IPS DF 6.9 (cell line): Measurements from ENCODE around the gene LIMK2.
A peak's percentile ranks its signal among the peaks of the same experiment; 100 is the strongest.
"Not testable (repeated sequence)": the region's sequence is repeated elsewhere in the genome, so short reads cannot be mapped to it uniquely, and the experiment has no call there.

ENCODE experiments used
- DNase-seq: peaks from one replicate; pipeline ENCODE4 v3.0.0-alpha.2; 2013; ENCODE audit warnings: low read depth, low spot score
- H3K27ac ChIP-seq: one replicate; pipeline ENCODE4 v1.5.1; 2013; ENCODE audit warnings: low read length, control low read depth
- H3K27me3 ChIP-seq: 2 replicates; pipeline ENCODE4 v1.6.1; 2013; ENCODE audit warnings: mild to moderate bottlenecking, low read length; ENCODE audit not compliant: control insufficient read depth, insufficient read depth
- H3K36me3 ChIP-seq: 2 replicates; pipeline ENCODE4 v1.6.1; 2013; ENCODE audit warnings: low read length; ENCODE audit not compliant: control insufficient read depth, insufficient read depth
- H3K4me1 ChIP-seq: 2 replicates; pipeline ENCODE4 v1.6.1; 2013; ENCODE audit warnings: low read length; ENCODE audit not compliant: control insufficient read depth, insufficient read depth
- H3K4me3 ChIP-seq: 2 replicates; pipeline ENCODE4 v1.5.1; 2013; ENCODE audit warnings: mild to moderate bottlenecking, low read length
- H3K9me3 ChIP-seq: 2 replicates; pipeline ENCODE4 v1.6.1; 2013; ENCODE audit warnings: low read length, inconsistent platforms; ENCODE audit not compliant: control insufficient read depth, insufficient read depth
- WGBS: extraction: QIAGEN DNeasy Blood & Tissue Kit; methylation state at CpG from one replicate; pipeline ENCODE4 v1.1.7; 2013; ENCODE audit warnings: mixed read lengths, missing lambda C conversion rate; ENCODE audit not compliant: insufficient read length, insufficient coverage; 5-methylcytosine and 5-hydroxymethylcytosine counted together

The LIMK2 gene

GRCh38 chr22:31211862-31212730 is at the start of gene LIMK2:
LIMK2 (plus strand) TSS chr22:31212298; CDS start chr22:31212409, 111 bp downstream.
- Histone ChIP-seq H3K4me3 (peak within 1 kb of the TSS; percentile 84), H3K9me3 (no peaks in the 10 kb centered on the region), H3K36me3 (no peaks in the 10 kb centered on the region), H3K27ac (no peak within 1 kb of the TSS), H3K4me1 (peaks cover 2% of the 10 kb centered on the region; the same call in 1 of the 2 replicates), H3K27me3 (no peaks in the 10 kb centered on the region)
- WGBS, result no CpG with 5 or more reads among the region's 64 CpGs
- peak; percentile 77 for DNase-seq

- WGBS, result no CpG with 5 or more reads among the region's 4 CpGs
- Histone ChIP-seq H3K4me3 (no peak overlapping the region), H3K36me3 (no peaks in the 10 kb centered on the region), H3K27ac (no peak overlapping the region), H3K4me1 (no peaks in the 10 kb centered on the region), H3K27me3 (no peaks in the 10 kb centered on the region), H3K9me3 (no peaks in the 10 kb centered on the region)
- no peak for DNase-seq
Measured at GRCh38 chr22:31170971-31171370, 41.1 kb upstream of the LIMK2 start.

- not testable (repeated sequence) for H3K36me3 ChIP-seq, H3K27ac ChIP-seq, H3K27me3 ChIP-seq, H3K4me1 ChIP-seq, H3K9me3 ChIP-seq, DNase-seq, H3K4me3 ChIP-seq
- WGBS, result no CpG with 5 or more reads among the region's 9 CpGs
Measured at GRCh38 chr22:31171734-31172133, 40.4 kb upstream of the LIMK2 start.

GRCh38 chr22:31173386-31174145 is 38.5 kb upstream of the LIMK2 start:
- H3K36me3 ChIP-seq, result no peaks in the 10 kb centered on the region
- no peak overlapping the region for H3K27ac ChIP-seq
- WGBS, result no CpG with 5 or more reads among the region's 5 CpGs
- no peak overlapping the region for H3K4me3 ChIP-seq
- H3K27me3 ChIP-seq, result no peaks in the 10 kb centered on the region
- H3K9me3 ChIP-seq, result no peaks in the 10 kb centered on the region
- H3K4me1 ChIP-seq, result no peaks in the 10 kb centered on the region
- no peak for DNase-seq

GRCh38 chr22:31176923-31177322 is 35.2 kb upstream of the LIMK2 start:
- DNase-seq, result no peak
- no peak overlapping the region for H3K27ac ChIP-seq
- no peaks in the 10 kb centered on the region for H3K4me1 ChIP-seq
- WGBS, result no CpG with 5 or more reads among the region's 1 CpG
- no peak overlapping the region for H3K4me3 ChIP-seq
- H3K27me3 ChIP-seq, result no peaks in the 10 kb centered on the region
- H3K9me3 ChIP-seq, result no peaks in the 10 kb centered on the region
- H3K36me3 ChIP-seq, result no peaks in the 10 kb centered on the region

- H3K27ac ChIP-seq, result no peak overlapping the region
- H3K4me1 ChIP-seq, result no peaks in the 10 kb centered on the region
- DNase-seq, result no peak
- no peaks in the 10 kb centered on the region for H3K27me3 ChIP-seq
- no peaks in the 10 kb centered on the region for H3K9me3 ChIP-seq
- no peaks in the 10 kb centered on the region for H3K36me3 ChIP-seq
- H3K4me3 ChIP-seq, result no peak overlapping the region
- WGBS, result no CpG with 5 or more reads among the region's 6 CpGs
Measured at GRCh38 chr22:31177420-31178162, 34.5 kb upstream of the LIMK2 start.

- H3K4me3 ChIP-seq, result no peak overlapping the region
- DNase-seq, result no peak
- H3K4me1 ChIP-seq, result no peaks in the 10 kb centered on the region
- no peaks in the 10 kb centered on the region for H3K9me3 ChIP-seq
- no peak overlapping the region for H3K27ac ChIP-seq
- no peaks in the 10 kb centered on the region for H3K36me3 ChIP-seq
- H3K27me3 ChIP-seq, result no peaks in the 10 kb centered on the region
- WGBS, result no CpG with 5 or more reads among the region's 2 CpGs
Measured at GRCh38 chr22:31178859-31179258, 33.2 kb upstream of the LIMK2 start.

GRCh38 chr22:31179345-31179744 is 32.8 kb upstream of the LIMK2 start:
- WGBS, result no CpG with 5 or more reads among the region's 1 CpG
- Histone ChIP-seq H3K36me3 (no peaks in the 10 kb centered on the region), H3K9me3 (no peaks in the 10 kb centered on the region), H3K4me1 (no peaks in the 10 kb centered on the region), H3K27me3 (no peaks in the 10 kb centered on the region), H3K27ac (no peak overlapping the region), H3K4me3 (no peak overlapping the region)
- DNase-seq, result no peak

- H3K4me3 ChIP-seq, result no peak overlapping the region
- H3K36me3 ChIP-seq, result 0 out of 2 replicates have a peak, but pooled peaks cover 2% of the 10 kb centered on the region
- no peak overlapping the region for H3K27ac ChIP-seq
- no peaks in the 10 kb centered on the region for H3K9me3 ChIP-seq
- WGBS, result no CpG with 5 or more reads among the region's 30 CpGs
- no peak for DNase-seq
- H3K4me1 ChIP-seq, result no peaks in the 10 kb centered on the region
- H3K27me3 ChIP-seq, result no peaks in the 10 kb centered on the region
Measured at GRCh38 chr22:31184015-31184414, 28.1 kb upstream of the LIMK2 start.

GRCh38 chr22:31185056-31185455 is 27.0 kb upstream of the LIMK2 start:
- no CpG with 5 or more reads among the region's 5 CpGs for WGBS
- no peak for DNase-seq
- no peak overlapping the region for H3K4me3 ChIP-seq
- H3K9me3 ChIP-seq, result no peaks in the 10 kb centered on the region
- H3K36me3 ChIP-seq, result 0 out of 2 replicates have a peak, but pooled peaks cover 2% of the 10 kb centered on the region
- H3K27me3 ChIP-seq, result no peaks in the 10 kb centered on the region
- H3K27ac ChIP-seq, result no peak overlapping the region
- H3K4me1 ChIP-seq, result no peaks in the 10 kb centered on the region
